H9 (cell line): Measurements from ENCODE around the gene SP140L. TPM values are rescaled to one million over a fixed set of nuclear protein-coding genes. Genes with fewer than 3 reads are reported as not detected.

Experiments
- DNase-seq: peaks from one replicate; pipeline ENCODE4 v3.0.0-alpha.2; 2017
- H2AFZ ChIP-seq: one replicate; pipeline ENCODE4 v1.6.1; 2013; ENCODE audit warnings: mild to moderate bottlenecking, low read length, control low read depth, moderate library complexity
- H2AK5ac ChIP-seq: 2 replicates; pipeline ENCODE4 v1.6.1; 2013; ENCODE audit warnings: low read length, control low read depth, mixed read lengths; ENCODE audit not compliant: insufficient read length
- H2BK120ac ChIP-seq: one replicate; pipeline ENCODE4 v1.6.1; 2013; ENCODE audit warnings: low read depth, mild to moderate bottlenecking, low read length, control low read depth, inconsistent platforms; ENCODE audit not compliant: poor library complexity, severe bottlenecking
- H2BK12ac ChIP-seq: 2 replicates; pipeline ENCODE4 v1.6.1; 2013; ENCODE audit warnings: low read length, control low read depth, mixed read lengths, low read depth; ENCODE audit not compliant: insufficient read length
- H2BK15ac ChIP-seq: 2 replicates; pipeline ENCODE4 v1.6.1; 2013; ENCODE audit warnings: low read depth, low read length, control low read depth
- H2BK20ac ChIP-seq: one replicate; pipeline ENCODE4 v1.6.1; 2013; ENCODE audit warnings: low read depth, mild to moderate bottlenecking, low read length, control low read depth, inconsistent platforms; ENCODE audit not compliant: poor library complexity, severe bottlenecking
- H2BK5ac ChIP-seq: 2 replicates; pipeline ENCODE4 v1.6.1; 2013; ENCODE audit warnings: low read length, control low read depth, mixed read lengths; ENCODE audit not compliant: insufficient read length
- H3K14ac ChIP-seq: 2 replicates; pipeline ENCODE4 v1.6.1; 2013; ENCODE audit warnings: low read length, control low read depth; ENCODE audit not compliant: insufficient read depth
- H3K18ac ChIP-seq: 2 replicates; pipeline ENCODE4 v1.6.1; 2013; ENCODE audit warnings: low read depth, mild to moderate bottlenecking, mixed read lengths, low read length, control low read depth; ENCODE audit not compliant: insufficient read length
- H3K23ac ChIP-seq: 2 replicates; pipeline ENCODE4 v1.6.1; 2013; ENCODE audit warnings: low read length, control low read depth, mixed read lengths, low read depth; ENCODE audit not compliant: insufficient read length
- H3K23me2 ChIP-seq: 2 replicates; pipeline ENCODE4 v1.6.1; 2013; ENCODE audit warnings: low read depth, mild to moderate bottlenecking, mixed read lengths, low read length, control low read depth; ENCODE audit not compliant: insufficient read length, poor library complexity, severe bottlenecking
- H3K27ac ChIP-seq: 2 replicates; pipeline ENCODE4 v1.5.1; 2013; ENCODE audit warnings: low read length, control low read depth, mixed read lengths, low read depth; ENCODE audit not compliant: insufficient read length
- H3K27me3 ChIP-seq: 2 replicates; pipeline ENCODE4 v1.6.1; 2013; ENCODE audit warnings: low read length, control low read depth, inconsistent platforms; ENCODE audit not compliant: insufficient read depth
- H3K4ac ChIP-seq: 2 replicates; pipeline ENCODE4 v1.6.1; 2013; ENCODE audit warnings: low read depth, mild to moderate bottlenecking, control low read depth, inconsistent platforms, low read length, moderate library complexity
- H3K4me1 ChIP-seq: 2 replicates; pipeline ENCODE4 v1.6.1; 2013; ENCODE audit warnings: low read length, control low read depth, inconsistent platforms; ENCODE audit not compliant: insufficient read depth
- H3K4me2 ChIP-seq: 2 replicates; pipeline ENCODE4 v1.6.1; 2013; ENCODE audit warnings: low read length, control low read depth, mixed read lengths; ENCODE audit not compliant: insufficient read length, insufficient read depth
- H3K56ac ChIP-seq: 2 replicates; pipeline ENCODE4 v1.6.1; 2013; ENCODE audit warnings: low read depth, mild to moderate bottlenecking, mixed read lengths, low read length, control low read depth; ENCODE audit not compliant: insufficient read length
- H3K79me1 ChIP-seq: 2 replicates; pipeline ENCODE4 v1.6.1; 2013; ENCODE audit warnings: low read depth, mild to moderate bottlenecking, moderate library complexity, low read length, control low read depth, inconsistent platforms; ENCODE audit not compliant: insufficient read depth, poor library complexity, severe bottlenecking
- H3K79me2 ChIP-seq: 2 replicates; pipeline ENCODE4 v1.6.1; 2013; ENCODE audit warnings: low read length, control low read depth, inconsistent platforms; ENCODE audit not compliant: insufficient read depth
- H3K9ac ChIP-seq: 2 replicates; pipeline ENCODE4 v1.6.1; 2013; ENCODE audit warnings: low read length, control low read depth, mixed read lengths; ENCODE audit not compliant: insufficient read length; ENCODE audit errors: extremely low read depth
- H3K9me3 ChIP-seq: one replicate; pipeline ENCODE4 v1.6.1; 2013; ENCODE audit warnings: low read depth, low read length, inconsistent platforms; ENCODE audit not compliant: control insufficient read depth
- H3T11ph ChIP-seq: one replicate; pipeline ENCODE4 v1.6.1; 2013; ENCODE audit warnings: mild to moderate bottlenecking, low read length, control low read depth, inconsistent platforms
- H4K20me1 ChIP-seq: one replicate; pipeline ENCODE4 v1.6.1; 2013; ENCODE audit not compliant: control insufficient read depth, insufficient read length, insufficient read depth
- H4K5ac ChIP-seq: 2 replicates; pipeline ENCODE4 v1.6.1; 2013; ENCODE audit warnings: low read depth, mild to moderate bottlenecking, mixed read lengths, low read length, control low read depth; ENCODE audit not compliant: insufficient read length
- H4K8ac ChIP-seq: replicated peaks from 2 replicates; pipeline ENCODE4 v1.6.1; 2013; ENCODE audit warnings: low read length, control low read depth, mixed read lengths, low read depth; ENCODE audit not compliant: insufficient read length
- H4K91ac ChIP-seq: 2 replicates; pipeline ENCODE4 v1.6.1; 2013; ENCODE audit warnings: low read depth, mild to moderate bottlenecking, moderate library complexity, mixed read lengths, low read length, control low read depth; ENCODE audit not compliant: insufficient read length
- H3K27ac Mint-ChIP-seq, 3 experiments: 2 replicates in 2 of 3; 3 replicates in 1 of 3; pipeline ENCODE4 v1.8.0; 2020 to 2021; ENCODE audit warnings: mixed read lengths in 3 of 3, mild to moderate bottlenecking in 1 of 3, moderate library complexity in 1 of 3
- H3K27me3 Mint-ChIP-seq: 2 replicates; pipeline ENCODE4 v1.8.0; 2021; ENCODE audit warnings: low read depth, mild to moderate bottlenecking, moderate library complexity, mixed read lengths
- H3K36me3 Mint-ChIP-seq, 3 experiments: 2 replicates in 2 of 3; 3 replicates in 1 of 3; pipeline ENCODE4 v1.8.0; 2020 to 2021; ENCODE audit warnings: low read depth in 3 of 3, mixed read lengths in 3 of 3; ENCODE audit not compliant: insufficient read depth in 1 of 3
- H3K4me1 Mint-ChIP-seq, 2 experiments: 2 replicates each; pipeline ENCODE4 v1.8.0; 2020; ENCODE audit warnings: mixed read lengths in 2 of 2
- H3K4me3 Mint-ChIP-seq, 2 experiments: 2 replicates in 1 of 2; 3 replicates in 1 of 2; pipeline ENCODE4 v1.8.0; 2020 to 2021; ENCODE audit warnings: mild to moderate bottlenecking in 2 of 2, mixed read lengths in 2 of 2, moderate library complexity in 1 of 2
- H3K9me3 Mint-ChIP-seq, 2 experiments: 2 replicates in 1 of 2; 3 replicates in 1 of 2; pipeline ENCODE4 v1.8.0; 2020; ENCODE audit warnings: mild to moderate bottlenecking in 2 of 2, mixed read lengths in 2 of 2, moderate library complexity in 1 of 2
- WGBS: extraction: QIAGEN DNeasy Blood & Tissue Kit; methylation state at CpG from one replicate; pipeline ENCODE4 v1.1.7; 2013; ENCODE audit warnings: missing lambda C conversion rate, low lambda C conversion rate, mixed read lengths; ENCODE audit not compliant: insufficient read length; ENCODE audit errors: extremely low coverage; 5-methylcytosine and 5-hydroxymethylcytosine counted together
- total RNA-seq: library from RNA; stranded (reverse); gene quantifications from 2 replicates; pipeline ENCODE4 v1.2.1, GENCODE V29; 2021
- TF ChIP-seq, protein P1 (sequence below): fragments of 200-600 bp; sonication (generic); conservative IDR thresholded peaks from 3 replicates; pipeline ENCODE4 v1.8.0; 2021; ENCODE audit warnings: antibody characterized with exemption, mild to moderate bottlenecking

Gene SP140L
- total RNA-seq, 1 experiment from 2014 or later, result 1.3 TPM

GRCh38 chr2:230330725-230331124 lies 3.7 kb downstream of the SP140L start:
- H2BK20ac ChIP-seq, result no peak overlapping the region
- H3K79me1 ChIP-seq, result no peaks in the 10 kb centered on the region
- no peak overlapping the region for H4K91ac ChIP-seq
- WGBS, result no CpG with 5 or more reads among the region's 7 CpGs
- H3K4me3 Mint-ChIP-seq, result no peak overlapping the region
- no peak overlapping the region for H3K27ac ChIP-seq
- no peak overlapping the region for H3K4ac ChIP-seq
- H3K56ac ChIP-seq, result no peak overlapping the region
- no peaks in the 10 kb centered on the region for H3K23me2 ChIP-seq
- H3K23ac ChIP-seq, result no peak overlapping the region
- no peak overlapping the region for H4K5ac ChIP-seq
- peaks cover 5 to 9% of the 10 kb centered on the region in 2 experiments for H3K4me1 Mint-ChIP-seq
- H3K4me1 ChIP-seq, result no peaks in the 10 kb centered on the region
- no peaks in the 10 kb centered on the region for H3K36me3 Mint-ChIP-seq
- DNase-seq, result no peak
- H3K79me2 ChIP-seq, result no peaks in the 10 kb centered on the region
- H3T11ph ChIP-seq, result no peak overlapping the region
- no peak overlapping the region for H2AFZ ChIP-seq
- no peak overlapping the region for H3K9ac ChIP-seq
- no peak overlapping the region for H2BK120ac ChIP-seq
- TF ChIP-seq, protein P1, sequence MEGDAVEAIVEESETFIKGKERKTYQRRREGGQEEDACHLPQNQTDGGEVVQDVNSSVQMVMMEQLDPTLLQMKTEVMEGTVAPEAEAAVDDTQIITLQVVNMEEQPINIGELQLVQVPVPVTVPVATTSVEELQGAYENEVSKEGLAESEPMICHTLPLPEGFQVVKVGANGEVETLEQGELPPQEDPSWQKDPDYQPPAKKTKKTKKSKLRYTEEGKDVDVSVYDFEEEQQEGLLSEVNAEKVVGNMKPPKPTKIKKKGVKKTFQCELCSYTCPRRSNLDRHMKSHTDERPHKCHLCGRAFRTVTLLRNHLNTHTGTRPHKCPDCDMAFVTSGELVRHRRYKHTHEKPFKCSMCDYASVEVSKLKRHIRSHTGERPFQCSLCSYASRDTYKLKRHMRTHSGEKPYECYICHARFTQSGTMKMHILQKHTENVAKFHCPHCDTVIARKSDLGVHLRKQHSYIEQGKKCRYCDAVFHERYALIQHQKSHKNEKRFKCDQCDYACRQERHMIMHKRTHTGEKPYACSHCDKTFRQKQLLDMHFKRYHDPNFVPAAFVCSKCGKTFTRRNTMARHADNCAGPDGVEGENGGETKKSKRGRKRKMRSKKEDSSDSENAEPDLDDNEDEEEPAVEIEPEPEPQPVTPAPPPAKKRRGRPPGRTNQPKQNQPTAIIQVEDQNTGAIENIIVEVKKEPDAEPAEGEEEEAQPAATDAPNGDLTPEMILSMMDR, result no peak
- no peak overlapping the region for H3K4me2 ChIP-seq
- no peak overlapping the region; a peak in 1 of 7 replicates for H3K27ac Mint-ChIP-seq
- H3K27me3 ChIP-seq, result no peaks in the 10 kb centered on the region
- no peak overlapping the region for H3K14ac ChIP-seq
- H2BK15ac ChIP-seq, result no peak overlapping the region
- H3K18ac ChIP-seq, result no peak overlapping the region
- no peaks in the 10 kb centered on the region for H4K20me1 ChIP-seq
- no peaks in the 10 kb centered on the region for H3K9me3 ChIP-seq
- H2AK5ac ChIP-seq, result no peak overlapping the region
- no peaks in the 10 kb centered on the region for H3K27me3 Mint-ChIP-seq
- peaks cover 0 to 4% of the 10 kb centered on the region in 2 experiments; a peak in 1 of 5 replicates for H3K9me3 Mint-ChIP-seq
- no peak overlapping the region for H2BK5ac ChIP-seq
- H4K8ac ChIP-seq, result no peak overlapping the region
- peak overlapping the region; percentile 23 for H2BK12ac ChIP-seq
